Measurements from ENCODE around the gene CHGA. TPM values are rescaled to one million over a fixed set of nuclear protein-coding genes. Genes with fewer than 3 reads are reported as not detected.

Gene CHGA
- total and polyA plus RNA-seq, 4 experiments from 2014 or later = not detected

- Histone ChIP-seq H3K9me3 (ENCODE audit: control insufficient read depth in 1 of 2, low read length in 2 of 2) (peaks cover 0 to 10% of the 10 kb centered on the region in 2 donors), H3K4me3 (ENCODE audit: low read length in 2 of 2) (no peak overlapping the region), H3K27me3 (ENCODE audit: insufficient read depth, low read length) (no peaks in the 10 kb centered on the region), H3K4me1 (ENCODE audit: insufficient read depth, low read length) (no peaks in the 10 kb centered on the region), H3K27ac (ENCODE audit: low read depth, low read length) (no peak overlapping the region), H3K36me3 (ENCODE audit: insufficient read depth, low read length) (peaks cover 4% of the 10 kb centered on the region)
- Mint-ChIP-seq H3K4me3 (no peak overlapping the region), H3K27ac (no peak overlapping the region), H3K9me3 (peaks cover 4 to 55% (median 43%) of the 10 kb centered on the region in 8 donors), H3K4me1 (peaks cover 0 to 4% (median 0%) of the 10 kb centered on the region in 4 donors), H3K27me3 (no peaks in the 10 kb centered on the region), H3K36me3 (peaks cover 51 to 78% of the 10 kb centered on the region in 2 donors)
- intact Hi-C loops (cut with micrococcal nuclease) = no loop called here
- ChIA-PET CTCF (ENCODE audit: partially characterized antibody) (no interaction called here), POLR2A (ENCODE audit: partially characterized antibody) (no interaction called here)
- DNase-seq = no peak
These were observed 53.3 kb downstream of the CHGA start for GRCh38 chr14:92976268-92976667.

GRCh38 chr14:92978229-92979021, 55.5 kb downstream of the CHGA start:
- no peak overlapping the region for H3K27ac Mint-ChIP-seq
- no peaks in the 10 kb centered on the region for H3K27me3 Mint-ChIP-seq
- no peaks in the 10 kb centered on the region for H3K27me3 ChIP-seq (ENCODE audit: insufficient read depth, low read length)
- peaks cover 4 to 61% (median 45%) of the 10 kb centered on the region in 8 donors for H3K9me3 Mint-ChIP-seq
- POLR2A ChIA-PET (ENCODE audit: partially characterized antibody) = no interaction called here
- intact Hi-C loops (cut with micrococcal nuclease) = no loop called here
- peaks cover 0 to 10% of the 10 kb centered on the region in 2 donors for H3K9me3 ChIP-seq (ENCODE audit: control insufficient read depth in 1 of 2, low read length in 2 of 2)
- H3K36me3 Mint-ChIP-seq = peaks cover 66 to 87% of the 10 kb centered on the region in 2 donors
- H3K4me3 Mint-ChIP-seq = peak overlapping the region in 1 of 8 donors; percentile 5
- H3K4me3 ChIP-seq (ENCODE audit: low read length in 2 of 2) = no peak overlapping the region
- peaks cover 4% of the 10 kb centered on the region for H3K36me3 ChIP-seq (ENCODE audit: insufficient read depth, low read length)
- DNase-seq = peak in 1 of 5 donors; percentile 3
- H3K27ac ChIP-seq (ENCODE audit: low read depth, low read length) = no peak overlapping the region
- H3K4me1 ChIP-seq (ENCODE audit: insufficient read depth, low read length) = no peaks in the 10 kb centered on the region
- CTCF ChIA-PET (ENCODE audit: partially characterized antibody) = no interaction called here
- no peaks in the 10 kb centered on the region for H3K4me1 Mint-ChIP-seq

GRCh38 chr14:92980866-92981265, 57.9 kb downstream of the CHGA start:
- H3K27me3 ChIP-seq (ENCODE audit: insufficient read depth, low read length) = no peaks in the 10 kb centered on the region
- no peak overlapping the region for H3K4me3 Mint-ChIP-seq
- no peak overlapping the region for H3K4me3 ChIP-seq (ENCODE audit: low read length in 2 of 2)
- peaks cover 76 to 93% of the 10 kb centered on the region in 2 donors for H3K36me3 Mint-ChIP-seq
- intact Hi-C loops (cut with micrococcal nuclease) = no loop called here
- DNase-seq = no peak
- H3K27me3 Mint-ChIP-seq = no peaks in the 10 kb centered on the region
- H3K9me3 Mint-ChIP-seq = peaks cover 4 to 56% (median 44%) of the 10 kb centered on the region in 8 donors
- H3K27ac ChIP-seq (ENCODE audit: low read depth, low read length) = no peak overlapping the region
- H3K4me1 ChIP-seq (ENCODE audit: insufficient read depth, low read length) = no peaks in the 10 kb centered on the region
- ChIA-PET POLR2A (ENCODE audit: partially characterized antibody) (no interaction called here), CTCF (ENCODE audit: partially characterized antibody) (no interaction called here)
- no peak overlapping the region for H3K27ac Mint-ChIP-seq
- H3K4me1 Mint-ChIP-seq = no peaks in the 10 kb centered on the region
- peaks cover 0 to 10% of the 10 kb centered on the region in 2 donors for H3K9me3 ChIP-seq (ENCODE audit: control insufficient read depth in 1 of 2, low read length in 2 of 2)
- peaks cover 4% of the 10 kb centered on the region for H3K36me3 ChIP-seq (ENCODE audit: insufficient read depth, low read length)

GRCh38 chr14:92981726-92982125, 58.8 kb downstream of the CHGA start:
- Mint-ChIP-seq H3K9me3 (peaks cover 4 to 56% (median 38%) of the 10 kb centered on the region in 8 donors), H3K4me3 (no peak overlapping the region), H3K27me3 (no peaks in the 10 kb centered on the region), H3K4me1 (no peaks in the 10 kb centered on the region), H3K36me3 (peaks cover 72 to 91% of the 10 kb centered on the region in 2 donors), H3K27ac (no peak overlapping the region)
- intact Hi-C loops (cut with micrococcal nuclease) = no loop called here
- H3K4me3 ChIP-seq (ENCODE audit: low read length in 2 of 2) = no peak overlapping the region
- H3K9me3 ChIP-seq (ENCODE audit: control insufficient read depth in 1 of 2, low read length in 2 of 2) = peaks cover 0 to 7% of the 10 kb centered on the region in 2 donors
- H3K36me3 ChIP-seq (ENCODE audit: insufficient read depth, low read length) = no peaks in the 10 kb centered on the region
- ChIA-PET POLR2A (ENCODE audit: partially characterized antibody) (no interaction called here), CTCF (ENCODE audit: partially characterized antibody) (no interaction called here)
- no peaks in the 10 kb centered on the region for H3K27me3 ChIP-seq (ENCODE audit: insufficient read depth, low read length)
- no peaks in the 10 kb centered on the region for H3K4me1 ChIP-seq (ENCODE audit: insufficient read depth, low read length)
- no peak overlapping the region for H3K27ac ChIP-seq (ENCODE audit: low read depth, low read length)
- no peak for DNase-seq

- intact Hi-C loops (cut with micrococcal nuclease) = no loop called here
- H3K27me3 ChIP-seq (ENCODE audit: insufficient read depth, low read length) = no peaks in the 10 kb centered on the region
- no peaks in the 10 kb centered on the region for H3K4me1 Mint-ChIP-seq
- H3K27me3 Mint-ChIP-seq = no peaks in the 10 kb centered on the region
- H3K4me3 ChIP-seq (ENCODE audit: low read length in 2 of 2) = no peak overlapping the region
- no peaks in the 10 kb centered on the region for H3K36me3 ChIP-seq (ENCODE audit: insufficient read depth, low read length)
- H3K9me3 Mint-ChIP-seq = peaks cover 0 to 43% (median 29%) of the 10 kb centered on the region in 8 donors
- CTCF ChIA-PET (ENCODE audit: partially characterized antibody) = no interaction called here
- POLR2A ChIA-PET (ENCODE audit: partially characterized antibody) = no interaction called here
- peaks cover 59 to 79% of the 10 kb centered on the region in 2 donors for H3K36me3 Mint-ChIP-seq
- H3K4me3 Mint-ChIP-seq = no peak overlapping the region
- peak overlapping the region in 1 of 7 donors; percentile 7 for H3K27ac Mint-ChIP-seq
- no peak overlapping the region for H3K27ac ChIP-seq (ENCODE audit: low read depth, low read length)
- DNase-seq = no peak
- H3K4me1 ChIP-seq (ENCODE audit: insufficient read depth, low read length) = no peaks in the 10 kb centered on the region
- peaks cover 0 to 7% of the 10 kb centered on the region in 2 donors for H3K9me3 ChIP-seq (ENCODE audit: control insufficient read depth in 1 of 2, low read length in 2 of 2)
These were observed 60.0 kb downstream of the CHGA start for GRCh38 chr14:92982956-92983355.

- peaks cover 0 to 31% (median 17%) of the 10 kb centered on the region in 8 donors for H3K9me3 Mint-ChIP-seq
- ChIA-PET CTCF (ENCODE audit: partially characterized antibody) (no interaction called here), POLR2A (ENCODE audit: partially characterized antibody) (no interaction called here)
- Histone ChIP-seq H3K27ac (ENCODE audit: low read depth, low read length) (no peak overlapping the region), H3K4me1 (ENCODE audit: insufficient read depth, low read length) (no peaks in the 10 kb centered on the region), H3K9me3 (ENCODE audit: control insufficient read depth in 1 of 2, low read length in 2 of 2) (no peaks in the 10 kb centered on the region), H3K36me3 (ENCODE audit: insufficient read depth, low read length) (no peaks in the 10 kb centered on the region), H3K4me3 (ENCODE audit: low read length in 2 of 2) (no peak overlapping the region), H3K27me3 (ENCODE audit: insufficient read depth, low read length) (no peaks in the 10 kb centered on the region)
- H3K4me1 Mint-ChIP-seq = no peaks in the 10 kb centered on the region
- H3K27ac Mint-ChIP-seq = peak overlapping the region in 1 of 7 donors; percentile 3
- H3K27me3 Mint-ChIP-seq = no peaks in the 10 kb centered on the region
- DNase-seq = no peak
- intact Hi-C loops (cut with micrococcal nuclease) = no loop called here
- no peak overlapping the region for H3K4me3 Mint-ChIP-seq
- peaks cover 60 to 68% of the 10 kb centered on the region in 2 donors for H3K36me3 Mint-ChIP-seq
These were observed 61.3 kb downstream of the CHGA start for GRCh38 chr14:92984082-92984788.
